Skin epidermis (tissue), 12 donors: Measurements from ENCODE around the gene OAS3.
"Not testable (repeated sequence)": the region's sequence is repeated elsewhere in the genome, so short reads cannot be mapped to it uniquely, and the experiment has no call there.

Source experiments
- H3K27ac ChIP-seq, 21 experiments: fragments of 200-600 bp; sonication (generic) in 11 of 21; one replicate each; pipeline ENCODE4 v1.5.0; 2020; ENCODE audit warnings: mild to moderate bottlenecking in 3 of 21, inconsistent platforms in 2 of 21, moderate library complexity in 2 of 21
- H3K4me3 ChIP-seq, 7 experiments: fragments of 200-600 bp; sonication (generic) in 2 of 7; one replicate each; pipeline ENCODE4 v1.5.0; 2020; ENCODE audit warnings: inconsistent platforms in 2 of 7, mild to moderate bottlenecking in 2 of 7, moderate library complexity in 1 of 7

Gene OAS3

DNA sequence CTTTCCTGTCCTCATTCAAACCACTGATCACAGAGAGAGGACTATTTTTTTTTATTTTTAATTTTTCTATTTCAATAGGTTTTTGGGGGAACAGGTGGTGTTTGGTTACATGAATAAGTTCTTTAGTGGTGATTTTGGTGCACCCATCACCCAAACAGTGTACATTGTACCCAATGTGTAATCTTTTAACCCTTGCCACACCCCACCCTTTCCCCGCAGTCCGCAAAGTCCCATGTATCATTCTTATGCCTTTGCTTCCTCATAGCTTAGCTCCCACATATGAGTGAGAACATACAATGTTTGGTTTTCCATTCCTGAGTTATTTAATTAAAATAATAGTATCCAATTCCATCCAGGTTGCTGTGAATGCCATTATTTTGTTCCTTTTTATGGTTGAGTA is 24.4 kb upstream of the OAS3 start:
- H3K4me3 ChIP-seq, H3K27ac ChIP-seq: not testable (repeated sequence)

GRCh38 chr12:112916270-112916669 is 22.0 kb upstream of the OAS3 start:
- Histone ChIP-seq H3K4me3 (no peak overlapping the region), H3K27ac (no peak overlapping the region)

DNA sequence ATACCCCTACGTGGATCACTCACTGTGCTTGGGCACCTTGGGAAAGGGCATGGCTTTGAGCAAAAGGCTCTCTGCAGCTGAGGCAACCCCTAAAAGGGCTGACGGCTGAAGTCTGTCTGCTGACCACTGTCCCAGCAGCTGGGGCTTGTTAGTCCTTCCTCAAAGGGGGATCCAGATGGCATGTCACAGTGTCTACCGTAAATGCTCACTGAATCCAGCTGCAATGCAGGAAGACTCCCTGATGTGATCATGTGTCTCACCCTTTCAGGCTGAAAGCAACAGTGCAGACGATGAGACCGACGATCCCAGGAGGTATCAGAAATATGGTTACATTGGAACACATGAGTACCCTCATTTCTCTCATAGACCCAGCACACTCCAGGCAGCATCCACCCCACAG is 19.2 kb upstream of the OAS3 start:
- no peak overlapping the region for H3K27ac ChIP-seq
- H3K4me3 ChIP-seq: no peak overlapping the region

GRCh38 chr12:112924986-112925385 is 13.3 kb upstream of the OAS3 start:
- H3K27ac ChIP-seq: peak overlapping the region in 1 of 21 experiments; percentile 17
- H3K4me3 ChIP-seq: no peak overlapping the region

- H3K27ac ChIP-seq, H3K4me3 ChIP-seq: not testable (repeated sequence)
Measured at GRCh38 chr12:112926416-112927033, 11.7 kb upstream of the OAS3 start.

GRCh38 chr12:112927475-112927874 is 10.8 kb upstream of the OAS3 start:
- Histone ChIP-seq H3K4me3 (no peak overlapping the region), H3K27ac (no peak overlapping the region)

GRCh38 chr12:112927925-112928324 is 10.3 kb upstream of the OAS3 start:
- Histone ChIP-seq H3K27ac (no peak overlapping the region), H3K4me3 (no peak overlapping the region)

DNA sequence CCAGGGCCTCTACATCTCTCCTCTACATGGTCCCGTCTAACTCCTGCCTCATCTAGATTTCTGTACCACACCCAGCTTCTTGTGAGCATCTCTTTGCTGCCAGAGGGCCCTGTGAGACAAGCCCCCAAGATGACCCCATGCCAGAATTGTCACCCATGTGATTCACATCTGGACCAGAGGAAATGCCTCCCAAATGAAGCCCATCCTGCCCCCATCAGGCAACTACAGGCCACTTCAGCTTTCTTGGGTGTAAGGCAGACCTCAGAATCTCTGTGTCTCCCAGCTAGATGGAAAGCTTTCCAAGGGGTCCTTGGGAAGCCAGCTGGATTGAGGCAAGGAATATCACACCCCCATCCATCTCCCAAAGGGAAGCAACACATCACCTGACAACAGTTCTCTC is 9.3 kb upstream of the OAS3 start:
- Histone ChIP-seq H3K27ac (no peak overlapping the region), H3K4me3 (no peak overlapping the region)

GRCh38 chr12:112929715-112930114 is 8.6 kb upstream of the OAS3 start:
- Histone ChIP-seq H3K27ac (no peak overlapping the region), H3K4me3 (no peak overlapping the region)

DNA sequence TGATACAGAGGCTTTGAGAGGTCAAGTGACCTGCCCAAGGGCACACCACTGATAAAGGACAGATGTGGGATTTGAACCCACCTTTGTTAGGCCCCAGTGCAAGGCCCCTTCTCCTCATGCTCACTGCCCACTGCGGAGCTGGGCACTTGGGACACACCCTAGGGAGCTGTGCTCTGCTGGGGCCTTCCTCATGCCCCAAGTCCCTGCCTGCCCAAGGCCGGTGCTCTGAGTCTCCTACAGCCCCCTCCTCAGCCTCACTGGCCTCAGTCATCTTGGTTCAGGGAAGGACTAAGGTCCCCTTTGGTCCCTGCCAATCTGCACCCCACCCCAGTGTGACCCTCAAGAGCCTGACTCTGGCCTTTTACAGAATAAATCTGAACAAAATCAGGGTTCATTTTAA is 7.9 kb upstream of the OAS3 start:
- H3K27ac ChIP-seq: no peak overlapping the region
- H3K4me3 ChIP-seq: no peak overlapping the region

DNA sequence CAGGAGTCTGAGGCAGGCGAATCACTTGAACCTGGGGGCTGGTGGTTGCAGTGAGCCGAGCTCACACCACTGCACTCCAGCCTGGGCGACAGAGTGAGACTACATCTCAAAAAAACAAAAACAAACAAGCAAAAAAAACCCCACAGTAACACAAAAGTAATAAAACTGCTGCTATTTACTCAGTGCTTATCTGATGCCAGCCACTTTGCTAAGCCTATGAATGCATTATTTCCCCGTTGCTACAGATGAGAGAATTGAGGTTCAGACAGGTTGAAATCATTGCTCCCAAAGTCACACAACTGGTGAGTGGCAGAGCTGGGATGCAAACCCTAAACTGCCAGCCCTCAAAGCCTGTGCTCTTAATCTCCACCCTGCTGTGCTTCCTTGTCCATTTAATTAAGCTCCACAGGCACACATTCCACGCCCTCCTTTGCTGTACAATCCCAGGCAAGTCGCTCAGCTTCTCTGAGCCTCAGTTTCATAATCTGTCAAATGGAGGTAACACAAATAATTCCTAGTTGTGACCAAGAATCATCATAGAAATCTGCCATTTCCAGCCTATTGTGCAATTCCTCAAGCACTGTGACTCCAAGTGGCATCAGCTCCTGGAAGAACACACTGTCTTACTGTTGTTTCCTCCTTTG is 5.7 kb upstream of the OAS3 start:
- H3K4me3 ChIP-seq: no peak overlapping the region
- no peak overlapping the region for H3K27ac ChIP-seq

DNA sequence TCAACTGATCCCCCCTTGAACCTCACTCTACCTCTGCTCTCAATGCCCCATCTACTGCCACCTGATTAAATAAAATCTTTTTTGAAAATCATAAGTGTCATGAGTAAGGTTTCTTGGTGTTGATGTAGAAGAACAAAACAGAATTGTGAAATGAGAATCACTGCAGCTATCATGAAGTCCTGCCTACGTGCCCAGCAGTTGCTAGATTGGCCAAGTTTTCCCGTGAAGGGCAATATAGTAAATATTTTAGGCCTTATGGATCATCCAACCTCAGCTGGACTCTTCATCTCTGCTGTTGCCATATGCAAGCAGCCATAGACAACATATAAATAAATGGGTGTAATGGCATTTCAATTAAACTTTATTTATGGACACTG is 5.2 kb upstream of the OAS3 start:
- no peak overlapping the region for H3K4me3 ChIP-seq
- no peak overlapping the region for H3K27ac ChIP-seq

DNA sequence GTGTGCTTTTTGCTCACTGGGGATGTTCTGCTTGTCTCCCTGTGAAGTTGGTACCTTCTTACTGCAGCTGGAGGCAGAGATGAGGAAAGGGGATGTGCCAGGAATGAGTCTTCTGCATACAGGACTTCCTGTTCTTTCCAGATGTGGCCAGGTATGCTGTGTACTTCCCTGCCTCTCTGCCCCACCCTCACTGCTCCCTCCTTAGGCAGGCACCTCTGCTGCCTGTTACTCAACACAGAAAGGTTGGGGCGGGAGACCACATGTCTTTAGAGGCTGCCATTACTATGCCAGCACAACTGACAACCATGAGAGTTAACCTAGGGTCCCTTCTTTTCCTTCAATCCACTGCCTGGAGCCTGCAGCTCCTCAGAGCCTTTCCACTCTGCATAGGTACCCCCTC is 2.0 kb upstream of the OAS3 start:
- peak overlapping the region in 18 of 21 experiments; percentile 12 to 98 (median 67) for H3K27ac ChIP-seq
- no peak overlapping the region for H3K4me3 ChIP-seq

DNA sequence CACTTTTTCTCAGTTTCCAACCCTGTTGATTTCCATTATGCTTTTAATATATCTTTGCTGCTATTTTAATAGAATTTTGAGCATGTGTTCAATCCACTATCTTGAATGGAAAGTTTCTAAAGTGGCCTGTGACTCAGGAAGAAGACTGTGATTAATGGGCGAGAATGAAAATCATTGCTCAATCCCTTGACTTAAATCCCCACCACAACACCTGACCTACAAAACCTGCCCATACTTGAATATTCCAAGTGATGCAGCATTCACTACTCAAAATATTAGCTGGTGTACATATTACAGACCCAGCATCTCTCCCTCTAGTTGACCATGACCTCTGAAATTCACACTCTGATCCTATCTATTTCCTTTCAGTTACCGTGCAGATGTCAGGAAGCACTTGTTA is 1.3 kb upstream of the OAS3 start:
- H3K27ac ChIP-seq: peak overlapping the region in 17 of 21 experiments; percentile 18 to 98 (median 89)

DNA sequence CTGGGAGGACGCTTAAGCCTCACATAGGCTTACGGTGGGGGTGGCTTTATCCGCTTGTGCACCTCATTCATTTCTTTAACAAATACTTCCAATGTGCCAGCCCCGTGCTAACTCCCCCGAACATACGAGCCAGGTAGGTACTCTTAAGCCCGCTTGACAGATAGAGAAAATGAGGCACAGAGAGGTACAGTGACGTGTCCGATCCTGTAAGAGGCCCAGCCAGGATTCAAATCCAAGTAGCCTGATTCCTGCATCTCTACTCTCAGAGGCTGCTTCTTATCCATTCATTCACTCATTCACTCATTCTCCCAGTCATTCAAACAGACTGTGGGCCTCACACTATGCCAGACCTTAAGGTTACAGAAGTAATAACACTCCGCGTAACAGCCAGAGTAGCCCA is 477 bp downstream of the OAS3 start:
- Histone ChIP-seq H3K4me3 (peak overlapping the region; percentile 53 to 86 (median 76)), H3K27ac (peak overlapping the region in 20 of 21 experiments; percentile 45 to 98 (median 89))

More for the DNA sequence above, 1.3 kb upstream of the OAS3 start:
- H3K4me3 ChIP-seq: no peak overlapping the region

- peak overlapping the region in 6 of 7 experiments; percentile 7 to 86 (median 33) for H3K4me3 ChIP-seq
- peak overlapping the region in 5 of 21 experiments; percentile 1 to 65 (median 30) for H3K27ac ChIP-seq
Measured at GRCh38 chr12:112939761-112940381, 1.6 kb downstream of the OAS3 start.

GRCh38 chr12:112941528-112942335 is 3.5 kb downstream of the OAS3 start:
- Histone ChIP-seq H3K4me3 (no peak overlapping the region), H3K27ac (no peak overlapping the region)

- no peak overlapping the region for H3K4me3 ChIP-seq
- H3K27ac ChIP-seq: no peak overlapping the region
Measured at GRCh38 chr12:112942572-112942971, 4.3 kb downstream of the OAS3 start.

GRCh38 chr12:112944024-112944690 is 5.9 kb downstream of the OAS3 start:
- H3K4me3 ChIP-seq: no peak overlapping the region
- H3K27ac ChIP-seq: no peak overlapping the region

DNA sequence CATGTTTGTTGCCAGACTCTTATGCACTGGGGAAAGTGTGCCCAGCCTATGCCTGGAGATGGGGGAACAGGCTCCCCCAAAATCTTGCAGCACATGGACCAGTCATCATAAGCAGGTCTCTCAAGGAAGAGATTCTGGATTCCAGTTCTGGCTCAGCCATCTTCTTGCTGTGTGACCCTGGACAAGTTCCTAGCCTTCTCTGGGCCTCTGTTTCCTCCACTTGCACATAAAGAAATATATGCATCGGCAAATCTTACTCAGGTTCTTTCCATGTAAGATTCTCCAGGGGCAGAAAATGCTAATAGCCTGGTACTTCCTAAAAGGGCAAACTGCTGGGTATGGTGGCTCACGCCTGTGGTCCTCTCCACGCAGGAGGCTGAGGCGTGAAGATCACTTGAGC is 7.2 kb downstream of the OAS3 start:
- no peak overlapping the region for H3K4me3 ChIP-seq
- no peak overlapping the region for H3K27ac ChIP-seq
